GM13977 (cell line): ENCODE results near the gene RFX8.
"Not testable (repeated sequence)": the region's sequence is repeated elsewhere in the genome, so short reads cannot be mapped to it uniquely, and the experiment has no call there.

Source experiments
- DNase-seq: peaks from one replicate; pipeline ENCODE4 v3.0.0; 2012; ENCODE audit warnings: low spot score
- CTCF ChIP-seq: IDR thresholded peaks from 2 replicates; pipeline ENCODE4 v1.5.1; 2012; ENCODE audit warnings: mild to moderate bottlenecking, control low read depth; ENCODE audit not compliant: insufficient read depth; ENCODE audit errors: extremely low read depth, missing control alignments
- in situ Hi-C: fragments of 300-500 bp; cut with MboI; formaldehyde crosslinking; loops from one replicate; pipeline ENCODE4 v1.12.0; 2022; ENCODE audit warnings: low sequenced_read_pairs, low pct_unique_long_range_greater_than_20kb, mixed read lengths, inconsistent platforms; ENCODE audit not compliant: unreplicated experiment

RFX8 gene

GRCh38 chr2:101516349-101516748 lies 41.4 kb upstream of the RFX8 start:
- TF ChIP-seq CTCF: no peak
- in situ Hi-C loops: no loop called here
- no peak for DNase-seq

- DNase-seq: no peak
- no peak for TF ChIP-seq CTCF
- in situ Hi-C loops: no loop called here
Measured at GRCh38 chr2:101515477-101515876, 40.6 kb upstream of the RFX8 start.

GRCh38 chr2:101512993-101513392 lies 38.1 kb upstream of the RFX8 start:
- in situ Hi-C loops: no loop called here
- DNase-seq: no peak
- TF ChIP-seq CTCF: no peak

- TF ChIP-seq CTCF: no peak
- DNase-seq: no peak
- in situ Hi-C loops: no loop called here
Measured at GRCh38 chr2:101511381-101511780, 36.5 kb upstream of the RFX8 start.

GRCh38 chr2:101509499-101510284 lies 34.8 kb upstream of the RFX8 start:
- no peak for TF ChIP-seq CTCF
- in situ Hi-C loops: no loop called here
- DNase-seq: no peak

- in situ Hi-C loops: no loop called here
- no peak for TF ChIP-seq CTCF
- DNase-seq: no peak
Measured at GRCh38 chr2:101508636-101509035, 33.7 kb upstream of the RFX8 start.

- DNase-seq, in situ Hi-C loops: not testable (repeated sequence)
Measured at GRCh38 chr2:101505276-101505675, 30.4 kb upstream of the RFX8 start.

- in situ Hi-C loops, DNase-seq: not testable (repeated sequence)
Measured at GRCh38 chr2:101504744-101505143, 29.8 kb upstream of the RFX8 start.
